Measurements from ENCODE around the gene MINDY1.

MINDY1 gene

GRCh38 chr1:151011154-151011850 is 4.6 kb upstream of the MINDY1 start:
- DNase-seq (ENCODE audit: low read depth in 2 of 2): no peak

GRCh38 chr1:151010346-151010726 is 3.6 kb upstream of the MINDY1 start:
- DNase-seq (ENCODE audit: low read depth in 2 of 2): no peak

GRCh38 chr1:151009674-151010345 is 3.1 kb upstream of the MINDY1 start:
- DNase-seq (ENCODE audit: low read depth in 2 of 2): no peak

DNA sequence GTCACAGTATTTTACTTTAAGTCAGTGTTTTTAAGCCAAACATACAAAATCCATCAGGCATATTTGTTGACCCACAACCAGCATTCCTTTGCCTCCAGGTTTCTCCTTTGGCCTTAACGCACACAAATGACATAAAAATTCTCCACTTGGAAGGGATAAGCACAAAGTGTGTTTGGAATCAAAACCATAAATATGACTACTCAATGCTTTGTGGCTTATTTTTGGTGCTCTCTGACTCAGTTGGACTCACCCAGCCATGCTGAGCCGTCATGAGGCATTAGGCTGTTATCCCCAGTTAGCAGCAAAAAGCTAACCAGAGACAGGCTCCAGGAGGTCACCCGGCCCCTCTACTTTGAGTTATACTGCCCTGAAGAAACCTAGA is 2.5 kb upstream of the MINDY1 start:
- DNase-seq (ENCODE audit: low read depth in 2 of 2): no peak

GRCh38 chr1:151008244-151009205 is 1.8 kb upstream of the MINDY1 start, which contains the start of gene PRUNE1:
Gene PRUNE1, plus strand, starts transcription at chr1:151008449. Its CDS starts 184 bp downstream, at chr1:151008633.
- peak; percentile 87 to 96 for DNase-seq (ENCODE audit: low read depth in 2 of 2)

- DNase-seq (ENCODE audit: low read depth in 2 of 2): no peak
Measured at GRCh38 chr1:151007853-151008243, 1.1 kb upstream of the MINDY1 start.

DNA sequence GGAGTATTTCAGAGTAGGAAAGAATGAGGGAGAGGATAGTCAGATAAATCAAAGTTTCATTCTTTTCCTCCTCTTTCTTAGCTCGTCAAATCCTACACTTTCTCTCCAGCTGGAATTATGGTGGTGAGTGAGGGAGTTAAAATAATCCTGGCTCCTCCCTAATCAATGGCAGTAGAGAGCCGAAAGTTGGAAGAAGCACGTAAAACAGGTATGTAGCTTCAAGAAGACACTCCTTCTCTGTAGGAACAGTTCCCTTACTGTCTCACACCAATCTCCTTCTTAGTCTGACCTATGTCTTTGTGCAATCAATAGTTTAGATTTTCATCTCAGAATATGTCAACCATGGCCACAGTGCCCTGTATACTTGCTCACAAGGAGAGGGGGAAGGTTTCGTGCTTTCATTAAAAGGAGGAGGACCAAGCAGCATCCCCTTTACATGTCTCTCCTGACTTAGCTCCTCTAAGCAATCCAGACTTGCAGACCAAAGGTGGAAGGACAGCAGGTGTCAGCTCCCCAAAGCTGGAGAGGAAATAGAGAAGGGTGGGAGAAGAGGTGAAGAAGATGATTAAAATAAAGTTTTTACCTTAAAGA is 878 bp downstream of the MINDY1 start:
- DNase-seq (ENCODE audit: low read depth in 2 of 2): no peak

DNA sequence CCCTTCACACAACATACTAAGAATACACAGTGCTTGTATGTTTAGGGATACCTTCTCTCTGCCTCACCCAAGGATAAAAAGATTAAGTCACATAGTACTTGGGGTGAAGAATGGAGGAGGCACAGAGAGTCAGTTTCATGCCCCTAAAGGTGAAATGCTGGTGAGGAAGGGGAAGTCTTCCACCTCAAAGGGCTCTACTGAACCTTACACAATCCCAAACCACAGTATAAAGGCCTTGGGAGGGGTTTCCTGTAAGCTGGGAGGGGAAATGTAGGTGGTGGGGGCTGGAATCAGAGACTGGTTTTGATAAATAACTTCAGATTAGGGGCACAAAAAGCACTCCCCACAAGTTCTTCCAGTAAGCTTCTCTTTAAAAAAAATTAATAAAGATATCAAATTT is 3.5 kb downstream of the MINDY1 start:
- DNase-seq (ENCODE audit: low read depth in 2 of 2): no peak

DNA sequence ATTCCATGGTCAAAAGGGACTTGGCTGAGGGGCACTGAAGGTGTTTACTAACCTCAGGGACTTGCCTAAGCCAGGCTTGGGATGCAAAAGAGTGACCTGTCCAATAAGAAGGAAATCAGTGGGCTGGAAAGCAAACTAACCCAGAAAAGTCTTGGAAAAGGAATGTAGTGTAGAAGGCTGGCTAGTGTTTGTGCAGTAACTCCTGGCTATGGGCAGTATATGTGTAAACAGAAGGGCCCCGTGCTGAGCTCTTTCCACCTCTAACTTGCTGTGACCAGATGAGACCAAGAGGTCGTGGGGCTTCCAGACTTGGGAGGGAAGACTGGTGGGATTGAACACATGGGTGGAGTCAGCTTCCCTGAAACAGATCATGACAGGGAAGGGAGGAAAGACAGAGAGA is 4.1 kb downstream of the MINDY1 start:
- no peak for DNase-seq (ENCODE audit: low read depth in 2 of 2)

DNA sequence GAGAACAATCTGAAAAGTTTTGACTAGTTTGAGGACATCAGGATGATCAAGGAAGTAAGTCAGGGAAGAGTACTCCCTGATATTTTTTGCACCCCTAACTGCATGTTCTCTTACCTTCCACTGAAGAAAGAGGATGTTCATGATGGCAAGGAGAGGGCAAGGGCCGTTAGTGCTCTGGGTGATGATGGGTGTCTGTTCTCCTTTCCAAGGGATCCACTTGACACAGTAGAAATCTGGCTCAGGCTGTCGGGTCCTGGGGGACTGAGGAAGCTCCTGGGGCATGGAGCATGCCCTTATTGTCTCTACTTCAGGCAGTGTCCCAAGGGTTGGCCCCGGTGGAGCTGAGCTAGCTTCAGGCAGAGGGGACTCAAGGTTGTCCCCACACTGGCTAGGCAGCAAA is 4.7 kb downstream of the MINDY1 start:
- DNase-seq (ENCODE audit: low read depth in 2 of 2): no peak

DNA sequence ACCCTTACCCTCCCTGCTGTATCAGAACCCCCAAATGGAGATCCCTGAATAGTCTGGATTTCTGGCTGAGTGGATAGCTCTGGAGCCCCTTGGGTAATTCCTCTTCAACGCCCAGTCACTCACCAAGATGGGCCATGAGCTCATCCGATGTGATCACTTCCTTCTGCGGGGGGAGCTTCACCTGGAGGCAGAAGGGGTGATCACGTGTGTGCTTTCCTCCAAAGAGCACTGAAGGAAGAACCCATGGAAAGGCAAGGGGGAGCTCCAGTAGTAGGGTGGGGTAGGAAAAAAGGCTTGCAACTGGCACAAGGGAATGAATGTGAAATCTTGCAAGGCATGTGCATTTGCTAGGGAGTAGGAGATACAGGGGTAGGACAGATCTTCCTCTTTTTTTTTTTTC is 5.1 kb downstream of the MINDY1 start:
- DNase-seq (ENCODE audit: low read depth in 2 of 2): no peak

DNA sequence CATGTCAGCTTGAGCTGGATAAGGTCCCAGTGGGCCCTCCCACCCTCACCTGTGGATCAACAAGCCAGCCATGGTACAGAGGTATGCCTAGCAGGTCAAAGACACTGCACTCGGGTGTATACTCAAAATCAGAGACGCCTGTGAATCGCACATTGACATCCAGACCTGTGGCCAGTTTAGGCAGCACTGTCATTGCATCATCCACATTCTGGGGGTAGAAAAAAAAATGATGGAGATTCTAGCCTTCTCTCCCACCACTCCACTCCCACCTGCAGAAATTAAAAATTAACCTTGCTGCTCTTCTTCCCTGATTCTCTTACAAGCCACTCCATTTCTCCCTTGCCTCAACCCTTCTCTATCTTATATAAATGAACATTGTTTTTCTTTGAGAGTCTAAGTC is 6.3 kb downstream of the MINDY1 start:
- no peak for DNase-seq (ENCODE audit: low read depth in 2 of 2)

DNA sequence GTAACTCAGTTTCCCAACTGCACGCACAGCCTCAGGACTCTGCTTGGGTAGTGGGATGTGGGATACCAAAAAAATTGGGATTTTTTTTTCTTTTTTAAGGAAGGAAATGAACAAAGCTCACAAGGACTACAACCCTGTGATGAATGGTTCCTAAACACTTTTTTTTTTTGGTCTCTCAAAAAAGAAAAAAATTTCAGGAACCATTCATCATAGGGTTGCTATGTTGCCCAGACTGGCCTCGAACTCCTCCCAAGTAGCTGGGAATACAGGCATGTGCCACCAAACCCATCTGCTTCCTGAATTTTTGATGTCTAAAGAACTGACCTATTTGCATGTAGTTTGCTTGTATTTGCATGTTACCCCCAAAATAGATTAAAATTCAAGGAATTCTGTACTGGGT is 6.8 kb downstream of the MINDY1 start:
- no peak for DNase-seq (ENCODE audit: low read depth in 2 of 2)

- DNase-seq (ENCODE audit: low read depth in 2 of 2): no peak
Measured at GRCh38 chr1:150999051-150999674, 7.5 kb downstream of the MINDY1 start.

DNA sequence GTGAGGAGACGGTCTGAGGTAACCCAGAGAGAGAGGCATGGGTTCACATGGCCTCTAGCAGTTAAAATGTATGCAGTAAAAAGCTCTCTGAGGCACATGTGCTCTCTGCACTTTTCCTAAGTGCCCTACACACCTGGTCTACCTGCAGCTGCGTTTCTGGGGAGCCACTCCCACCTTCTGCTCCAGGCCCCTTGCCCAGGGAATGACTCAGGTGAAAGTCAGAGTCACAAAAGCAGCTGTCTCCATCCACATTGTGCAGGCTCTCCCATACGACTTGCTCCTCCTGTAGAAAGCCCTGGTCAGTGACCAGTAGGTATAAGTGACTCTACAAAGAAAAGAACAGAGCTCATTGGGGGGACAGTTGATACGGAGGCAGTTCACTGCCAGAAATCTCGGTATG is 8.8 kb downstream of the MINDY1 start:
- DNase-seq (ENCODE audit: low read depth in 2 of 2): no peak

- DNase-seq (ENCODE audit: low read depth in 2 of 2): no peak
Measured at GRCh38 chr1:150997126-150997872, 9.4 kb downstream of the MINDY1 start.

- no peak for DNase-seq (ENCODE audit: low read depth in 2 of 2)
Measured at GRCh38 chr1:150995896-150996295, 10.8 kb downstream of the MINDY1 start.

DNA sequence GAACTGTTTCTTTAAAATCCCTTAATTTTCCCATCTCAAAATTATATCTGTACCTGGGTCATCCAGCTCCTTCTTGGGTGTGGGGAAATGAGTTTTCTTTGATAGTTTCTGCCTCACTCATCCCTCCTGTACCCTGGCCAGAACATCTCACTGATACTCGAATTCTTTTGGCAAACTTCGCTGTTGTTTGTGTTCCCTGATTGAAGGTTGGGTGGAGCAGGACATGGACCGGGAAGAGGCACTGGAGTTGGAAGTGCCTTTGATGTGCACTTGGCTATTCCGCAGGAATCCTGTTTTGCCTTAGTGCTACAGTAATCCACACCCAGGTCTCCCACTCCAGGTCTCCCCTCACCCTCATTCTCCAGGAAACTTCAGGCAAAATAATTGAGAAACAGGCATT is 11.2 kb downstream of the MINDY1 start:
- DNase-seq (ENCODE audit: low read depth in 2 of 2): no peak

DNA sequence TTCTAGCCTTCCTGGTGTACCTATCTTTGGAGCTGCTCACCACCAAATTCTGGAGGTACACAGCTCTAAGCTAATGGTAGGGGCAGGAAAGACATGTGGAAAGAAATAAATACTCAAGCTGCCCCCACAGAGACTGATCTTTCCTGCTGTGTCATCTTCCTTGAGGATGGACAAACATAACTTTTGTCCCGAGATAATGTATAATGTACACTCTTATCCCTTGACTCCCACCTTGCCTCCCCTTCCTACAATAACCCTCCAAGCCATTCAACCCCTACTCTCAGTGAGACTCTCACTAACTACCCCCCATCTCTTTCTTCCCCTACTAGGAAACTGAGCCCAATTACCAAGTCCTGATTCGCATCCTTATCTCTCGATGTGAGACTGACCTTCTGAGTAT is 12.5 kb downstream of the MINDY1 start:
- no peak for DNase-seq (ENCODE audit: low read depth in 2 of 2)

DNA sequence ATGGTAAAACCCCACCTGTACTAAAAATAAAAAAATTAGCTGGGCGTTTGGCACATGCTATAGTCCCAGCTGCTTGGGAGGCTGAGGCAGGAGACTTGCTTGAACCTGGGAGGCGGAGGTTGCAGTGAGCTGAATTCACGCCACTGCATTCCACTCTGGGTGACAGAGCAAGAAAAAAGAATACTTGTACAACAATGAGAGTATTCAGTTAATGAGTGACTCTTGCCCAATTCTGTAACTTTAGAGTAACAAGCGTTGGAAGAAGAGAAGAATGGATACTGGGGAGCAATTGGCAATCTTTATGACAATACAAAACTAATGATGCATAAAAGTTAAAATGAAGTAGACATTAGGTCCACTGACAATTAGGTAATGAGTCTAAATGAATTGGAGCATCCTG is 14.1 kb downstream of the MINDY1 start:
- no peak for DNase-seq (ENCODE audit: low read depth in 2 of 2)

- DNase-seq (ENCODE audit: low read depth in 2 of 2): no peak
Measured at GRCh38 chr1:150987924-150988323, 18.8 kb downstream of the MINDY1 start.
